Measurements from ENCODE around the gene FOXN3.
"Not testable (repeated sequence)": the region's sequence is repeated elsewhere in the genome, so short reads cannot be mapped to it uniquely, and the experiment has no call there.

Gene FOXN3

GRCh38 chr14:89266754-89267153, 150.3 kb downstream of the FOXN3 start:
- DNase-seq: no peak

GRCh38 chr14:89265234-89265633, 151.8 kb downstream of the FOXN3 start:
- no peak for DNase-seq

GRCh38 chr14:89264196-89264800, 152.7 kb downstream of the FOXN3 start:
- DNase-seq: no peak

GRCh38 chr14:89262041-89262440, 155.0 kb downstream of the FOXN3 start:
- no peak for DNase-seq

GRCh38 chr14:89260898-89261297, 156.1 kb downstream of the FOXN3 start:
- no peak for DNase-seq

- no peak for DNase-seq
Measured at GRCh38 chr14:89259951-89260609, 157.0 kb downstream of the FOXN3 start.

GRCh38 chr14:89258728-89259273, 158.2 kb downstream of the FOXN3 start:
- DNase-seq: no peak

GRCh38 chr14:89256951-89257350, 160.1 kb downstream of the FOXN3 start:
- no peak for DNase-seq

- no peak for DNase-seq
Measured at GRCh38 chr14:89256283-89256682, 160.8 kb downstream of the FOXN3 start.

GRCh38 chr14:89255852-89256251, 161.2 kb downstream of the FOXN3 start:
- DNase-seq: no peak

GRCh38 chr14:89255012-89255411, 162.0 kb downstream of the FOXN3 start:
- no peak for DNase-seq

GRCh38 chr14:89254166-89254909, 162.7 kb downstream of the FOXN3 start:
- no peak for DNase-seq

GRCh38 chr14:89252887-89253532, 164.0 kb downstream of the FOXN3 start:
- no peak for DNase-seq

- no peak for DNase-seq
Measured at GRCh38 chr14:89251061-89251460, 166.0 kb downstream of the FOXN3 start.

- DNase-seq: not testable (repeated sequence)
Measured at GRCh38 chr14:89250655-89250975, 166.4 kb downstream of the FOXN3 start.

GRCh38 chr14:89249972-89250654, 166.9 kb downstream of the FOXN3 start:
- DNase-seq: no peak

GRCh38 chr14:89249065-89249695, 167.9 kb downstream of the FOXN3 start:
- DNase-seq: no peak

GRCh38 chr14:89248411-89249064, 168.5 kb downstream of the FOXN3 start:
- DNase-seq: no peak

- DNase-seq: no peak
Measured at GRCh38 chr14:89247457-89248122, 169.4 kb downstream of the FOXN3 start.

GRCh38 chr14:89246290-89246689, 170.7 kb downstream of the FOXN3 start:
- DNase-seq: no peak

- DNase-seq: no peak
Measured at GRCh38 chr14:89245802-89246201, 171.2 kb downstream of the FOXN3 start.
